RWPE2 (cell line): Measurements from ENCODE around the gene CES3.
"Not testable (repeated sequence)": the region's sequence is repeated elsewhere in the genome, so short reads cannot be mapped to it uniquely, and the experiment has no call there.

Source experiments
- ATAC-seq: fragments of 200-7000 bp; cut with Tn5 transposase; 3 replicates; pipeline ENCODE4 v1.9.1; 2021; ENCODE audit warnings: low read depth
- DNase-seq: peaks from one replicate; pipeline ENCODE4 v3.0.0-alpha.2; 2020; ENCODE audit warnings: low spot score
- H3K27ac ChIP-seq: fragments of 450-650 bp; 2 replicates; pipeline ENCODE4 v1.5.1; 2017; ENCODE audit warnings: mild to moderate bottlenecking; ENCODE audit not compliant: poor library complexity, severe bottlenecking
- H3K27me3 ChIP-seq: fragments of 250-450 bp; sonication (Bioruptor Pico); 2 replicates; pipeline ENCODE4 v1.5.1; 2021; ENCODE audit warnings: mild to moderate bottlenecking, moderate library complexity; ENCODE audit not compliant: insufficient read depth, poor library complexity, severe bottlenecking
- H3K36me3 ChIP-seq: fragments of 250-450 bp; sonication (Bioruptor Pico); 2 replicates; pipeline ENCODE4 v1.5.1; 2020; ENCODE audit warnings: low read depth, mild to moderate bottlenecking, moderate library complexity
- H3K4me1 ChIP-seq: fragments of 250-450 bp; sonication (Bioruptor Pico); 2 replicates; pipeline ENCODE4 v1.5.1; 2021; ENCODE audit warnings: mild to moderate bottlenecking, moderate library complexity; ENCODE audit not compliant: insufficient read depth, poor library complexity, severe bottlenecking
- H3K4me3 ChIP-seq: fragments of 250-450 bp; sonication (Bioruptor Pico); 2 replicates; pipeline ENCODE4 v1.5.1; 2021; ENCODE audit warnings: mild to moderate bottlenecking, moderate library complexity; ENCODE audit not compliant: severe bottlenecking
- H3K9me3 ChIP-seq: fragments of 250-450 bp; sonication (Bioruptor Pico); 2 replicates; pipeline ENCODE4 v1.5.1; 2021; ENCODE audit warnings: mild to moderate bottlenecking, moderate library complexity; ENCODE audit not compliant: severe bottlenecking
- CTCF ChIP-seq: fragments of 450-650 bp; IDR thresholded peaks from one replicate; pipeline ENCODE4 v1.5.1; 2017; ENCODE audit warnings: mild to moderate bottlenecking, moderate library complexity; ENCODE audit not compliant: poor library complexity, severe bottlenecking

CES3 gene

GRCh38 chr16:66968847-66969246, 7.8 kb downstream of the CES3 start:
- H3K27me3 ChIP-seq, result no peaks in the 10 kb centered on the region
- no peak for ATAC-seq
- TF ChIP-seq CTCF, result no peak
- no peaks in the 10 kb centered on the region for H3K9me3 ChIP-seq
- H3K4me3 ChIP-seq, result no peak overlapping the region
- no peak for DNase-seq
- H3K36me3 ChIP-seq, result no peaks in the 10 kb centered on the region
- H3K4me1 ChIP-seq, result peaks cover 16% of the 10 kb centered on the region
- no peak overlapping the region for H3K27ac ChIP-seq

GRCh38 chr16:66970775-66971720, 10.0 kb downstream of the CES3 start:
- Histone ChIP-seq H3K4me1 (peaks cover 16% of the 10 kb centered on the region), H3K9me3 (no peaks in the 10 kb centered on the region), H3K36me3 (no peaks in the 10 kb centered on the region), H3K27me3 (no peaks in the 10 kb centered on the region), H3K27ac (peak overlapping the region; percentile 69), H3K4me3 (no peak overlapping the region)
- ATAC-seq (peak; percentile 78), DNase-seq (no peak)
- TF ChIP-seq CTCF, result no peak

- no peak for DNase-seq
- Histone ChIP-seq H3K9me3 (no peaks in the 10 kb centered on the region), H3K27ac (peak overlapping the region; percentile 69), H3K4me1 (peaks cover 16% of the 10 kb centered on the region), H3K36me3 (no peaks in the 10 kb centered on the region), H3K27me3 (no peaks in the 10 kb centered on the region), H3K4me3 (no peak overlapping the region)
- no peak for TF ChIP-seq CTCF
- ATAC-seq, result no peak
Measured at GRCh38 chr16:66972983-66973382, 11.9 kb downstream of the CES3 start.

- no peak for ATAC-seq
- Histone ChIP-seq H3K27ac (no peak overlapping the region), H3K36me3 (no peaks in the 10 kb centered on the region), H3K4me3 (no peak overlapping the region), H3K9me3 (no peaks in the 10 kb centered on the region), H3K4me1 (peaks cover 16% of the 10 kb centered on the region), H3K27me3 (no peaks in the 10 kb centered on the region)
- no peak for DNase-seq
- no peak for TF ChIP-seq CTCF
Measured at GRCh38 chr16:66973716-66974115, 12.7 kb downstream of the CES3 start.

GRCh38 chr16:66974156-66974931, 13.3 kb downstream of the CES3 start:
- peaks cover 16% of the 10 kb centered on the region for H3K4me1 ChIP-seq
- H3K27me3 ChIP-seq, DNase-seq, H3K27ac ChIP-seq, ATAC-seq, H3K4me3 ChIP-seq, H3K9me3 ChIP-seq, H3K36me3 ChIP-seq: not testable (repeated sequence)

- peaks cover 16% of the 10 kb centered on the region for H3K4me1 ChIP-seq
- DNase-seq, H3K9me3 ChIP-seq, H3K27me3 ChIP-seq, ATAC-seq, H3K27ac ChIP-seq, H3K4me3 ChIP-seq, H3K36me3 ChIP-seq: not testable (repeated sequence)
Measured at GRCh38 chr16:66974932-66975246, 13.8 kb downstream of the CES3 start.
